Hematopoietic multipotent progenitor cell treated with erythropoietin and hydrocortisone succinate and interleukin-3 and kit ligand, for 8 days (in vitro differentiated cells): ENCODE measurements around the gene TARP.
"Not testable (repeated sequence)": the region's sequence is repeated elsewhere in the genome, so short reads cannot be mapped to it uniquely, and the experiment has no call there.

Experiments
- DNase-seq: peaks from one replicate; pipeline ENCODE4 v3.0.0-alpha.2; 2015

TARP gene

GRCh38 chr7:38259157-38259556, 14.3 kb downstream of the TARP start:
- not testable (repeated sequence) for DNase-seq

DNA sequence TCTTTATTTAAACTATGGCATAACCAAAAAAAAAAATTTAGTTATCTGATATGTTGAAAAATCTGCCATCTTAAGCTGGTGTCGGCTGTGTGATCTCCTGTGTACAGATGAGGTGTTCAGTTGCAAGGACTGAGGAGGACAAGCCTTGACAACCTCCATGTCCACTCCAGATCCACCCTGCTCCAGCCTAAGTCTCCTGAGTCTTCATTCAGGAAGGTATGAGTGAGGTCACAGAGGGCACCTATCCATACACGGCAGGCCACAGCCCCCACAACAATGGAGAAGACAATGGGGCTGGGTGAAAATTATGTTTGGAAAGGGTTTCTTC, 16.1 kb downstream of the TARP start:
- DNase-seq: no peak

DNA sequence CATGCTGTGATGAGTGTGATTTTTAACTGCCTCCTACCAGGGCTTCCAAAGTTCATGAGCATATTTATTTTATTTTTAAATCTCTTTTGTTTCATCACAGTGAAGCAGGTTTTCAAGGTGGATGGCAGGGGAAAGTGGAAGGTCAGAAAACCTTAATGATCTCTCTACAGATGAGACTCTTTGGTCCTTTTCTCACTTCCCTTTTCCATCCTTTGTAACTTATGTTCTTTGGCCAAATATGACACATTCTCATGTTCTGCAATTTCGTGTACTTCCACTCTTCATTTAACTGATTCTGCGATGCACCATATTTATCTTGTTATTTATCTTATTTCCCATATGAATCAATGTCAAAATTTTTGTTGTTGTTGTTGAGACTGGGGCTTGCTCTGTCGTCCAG, 23.6 kb downstream of the TARP start:
- DNase-seq: not testable (repeated sequence)

- DNase-seq: no peak
Measured at GRCh38 chr7:38248069-38248567, 25.3 kb downstream of the TARP start.

DNA sequence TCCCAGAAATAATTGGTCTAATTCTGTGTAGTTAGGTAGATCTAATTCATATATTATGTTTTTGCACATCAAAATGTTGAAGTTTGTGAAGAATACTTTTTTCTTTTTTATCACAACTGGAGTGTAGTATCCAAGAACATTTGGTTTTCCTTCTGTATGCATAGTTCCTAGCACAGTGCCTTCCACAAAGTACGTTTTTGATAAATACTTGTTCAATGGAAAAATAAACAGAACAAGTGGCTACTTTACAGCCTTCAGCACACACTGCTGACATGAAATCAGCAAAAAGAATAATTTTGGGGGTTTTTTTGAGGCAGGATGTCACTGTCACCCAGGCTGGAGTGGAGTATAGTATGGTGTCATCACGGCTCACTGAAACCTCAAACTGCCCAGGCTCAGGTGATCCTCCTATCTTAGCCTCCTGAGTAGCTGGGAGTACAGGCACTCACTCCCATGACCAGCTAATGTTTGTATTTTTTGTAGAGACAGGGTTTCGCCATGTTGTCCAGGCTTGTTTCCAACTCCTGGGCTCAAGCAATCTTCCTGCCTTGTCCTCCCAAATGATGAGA, 27.9 kb downstream of the TARP start:
- DNase-seq: no peak

GRCh38 chr7:38244516-38244915, 28.9 kb downstream of the TARP start:
- no peak for DNase-seq

DNA sequence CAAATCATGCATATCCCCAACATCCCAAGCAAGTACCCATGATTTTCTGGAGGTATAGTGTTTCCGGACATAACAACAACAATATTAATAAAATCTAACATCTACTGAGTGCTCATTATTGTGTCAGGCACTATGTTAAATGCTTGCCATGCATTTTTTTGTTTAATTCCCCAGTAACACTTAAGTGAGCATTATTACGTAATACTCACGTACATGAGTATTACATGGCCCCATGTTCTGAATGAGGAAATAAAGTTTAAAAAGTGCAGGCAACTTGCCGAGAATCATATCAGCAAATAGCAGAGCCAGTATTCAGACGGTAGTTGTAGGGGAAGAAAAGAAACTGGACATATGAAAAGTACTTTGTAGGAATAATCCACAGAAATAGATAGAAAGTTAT, 30.1 kb downstream of the TARP start:
- not testable (repeated sequence) for DNase-seq

- no peak for DNase-seq
Measured at GRCh38 chr7:38242814-38243213, 30.6 kb downstream of the TARP start.

DNA sequence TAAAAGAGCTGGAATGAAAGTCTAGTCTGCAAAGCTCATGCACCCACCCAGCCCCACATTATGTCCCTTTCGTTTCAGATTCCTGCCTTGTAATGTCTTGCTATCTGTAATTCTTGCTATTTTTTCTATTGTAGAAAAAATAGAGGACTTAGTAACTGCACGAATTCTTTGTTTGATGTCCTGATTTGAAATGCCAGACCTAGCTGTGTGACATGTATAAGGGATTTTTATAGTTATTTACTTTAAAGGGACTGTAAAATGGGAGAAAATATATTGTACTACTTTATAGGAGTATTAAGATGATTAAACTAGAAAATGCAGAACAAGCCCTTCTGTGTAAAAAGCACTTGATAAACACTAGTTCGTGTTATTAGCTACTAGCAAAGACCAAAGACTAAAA, 32.4 kb downstream of the TARP start:
- DNase-seq: no peak

DNA sequence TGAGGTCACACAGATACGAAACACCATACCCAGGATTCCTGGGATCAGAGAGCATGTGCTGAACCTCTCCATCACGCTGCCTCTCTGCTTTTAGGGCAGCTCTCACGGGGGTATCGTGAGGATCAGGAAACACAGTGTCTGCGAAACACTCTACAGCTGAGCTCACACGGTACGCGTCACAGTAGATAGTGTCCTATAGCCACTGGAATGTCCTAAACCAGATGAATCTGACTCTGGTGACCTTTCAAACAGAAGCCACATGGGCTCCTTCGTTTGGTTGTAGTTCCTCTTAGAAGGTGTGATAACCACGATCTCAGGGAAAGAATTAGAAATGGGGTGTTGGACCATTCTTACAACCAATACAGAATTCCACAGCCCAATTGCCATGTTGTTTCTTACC, 34.3 kb downstream of the TARP start:
- DNase-seq: not testable (repeated sequence)

GRCh38 chr7:38235606-38236005, 37.8 kb downstream of the TARP start:
- no peak for DNase-seq

DNA sequence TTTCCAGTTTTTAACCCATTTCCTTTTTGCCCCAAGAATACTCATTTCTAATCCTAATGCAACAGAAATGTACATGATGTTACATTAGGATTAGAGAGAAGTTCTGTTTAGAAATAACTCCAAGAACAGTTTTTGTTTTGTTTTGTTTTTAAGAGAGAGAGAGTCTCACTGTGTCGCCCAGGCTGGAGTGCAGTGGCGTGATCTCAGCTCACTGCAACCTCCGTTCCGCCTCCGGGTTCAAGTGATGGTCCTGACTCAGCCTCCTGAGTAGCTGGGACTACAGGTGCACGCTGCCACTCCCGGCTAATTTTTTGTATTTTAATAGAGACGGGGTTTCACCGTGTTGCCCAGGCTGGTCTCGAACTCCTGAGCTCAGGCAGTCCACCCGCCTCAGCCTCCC, 38.7 kb downstream of the TARP start:
- DNase-seq: not testable (repeated sequence)

- peak; percentile 55 for DNase-seq
Measured at GRCh38 chr7:38232502-38233366, 40.7 kb downstream of the TARP start.

- no peak for DNase-seq
Measured at GRCh38 chr7:38229884-38230642, 43.4 kb downstream of the TARP start.

DNA sequence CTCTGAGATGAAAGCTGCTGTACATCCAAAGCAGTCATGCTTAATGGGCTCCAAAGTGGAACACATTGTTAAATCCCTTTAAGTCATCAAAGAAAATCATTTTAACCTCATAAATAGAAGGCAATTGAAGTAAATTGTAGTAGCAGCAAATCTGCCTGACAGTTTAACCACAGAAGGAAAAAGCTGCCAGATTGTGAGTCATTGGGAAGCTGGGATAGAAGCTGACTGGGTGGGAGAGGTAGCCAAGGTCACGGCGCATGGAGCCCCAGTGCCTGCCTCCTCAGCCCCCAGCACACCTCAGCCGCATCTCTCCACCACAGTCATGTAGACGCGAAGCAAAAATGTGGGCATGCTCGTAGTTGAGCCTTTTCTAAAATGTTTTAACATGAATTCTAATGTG, 44.0 kb downstream of the TARP start:
- no peak for DNase-seq

- DNase-seq: no peak
Measured at GRCh38 chr7:38224392-38224791, 49.0 kb downstream of the TARP start.

- no peak for DNase-seq
Measured at GRCh38 chr7:38223306-38223705, 50.1 kb downstream of the TARP start.

- DNase-seq: peak; percentile 74
Measured at GRCh38 chr7:38222481-38223096, 50.8 kb downstream of the TARP start.

GRCh38 chr7:38220452-38220851, 53.0 kb downstream of the TARP start:
- DNase-seq: no peak

- no peak for DNase-seq
Measured at GRCh38 chr7:38217672-38218071, 55.8 kb downstream of the TARP start.

GRCh38 chr7:38215735-38216670, 57.4 kb downstream of the TARP start:
- DNase-seq: peak; percentile 79

DNA sequence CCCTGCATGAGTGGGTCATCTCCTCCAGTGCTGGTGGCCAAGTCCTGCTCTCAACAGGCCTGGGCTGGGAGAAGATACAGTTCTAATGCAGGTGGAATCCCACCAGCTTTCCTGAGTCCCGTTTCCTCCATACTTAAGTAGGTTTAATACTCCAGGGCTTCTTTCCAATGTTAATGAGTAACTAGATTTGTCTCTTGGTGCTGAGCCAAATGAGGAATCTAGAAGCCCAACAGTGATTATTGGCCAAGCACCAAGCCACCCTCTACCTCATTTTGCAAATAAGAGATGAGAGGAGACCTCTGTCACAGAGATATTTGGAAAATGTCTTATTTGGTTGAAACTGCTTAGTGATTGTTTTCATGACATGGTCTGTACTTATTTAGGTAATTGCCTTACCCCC, 58.3 kb downstream of the TARP start:
- DNase-seq: no peak
